PC-9 (cell line): ENCODE measurements around the gene ETS1. TPM values are rescaled to one million over a fixed set of nuclear protein-coding genes. Genes with fewer than 3 reads are reported as not detected.

ENCODE experiments used
- BruUV-seq: library from RNA; stranded (reverse); fragments of 400-500 nt; replicated peaks from 2 replicates; lab custom pipeline; 2021; lab: Mats Ljungman, UMichigan
- CTCF ChIA-PET: fragments of 300-600 bp; sonication (Branson Sonifier 250); formaldehyde crosslinking; loops from one replicate; lab custom pipeline; 2022; ENCODE audit warnings: antibody characterized with exemption; lab: Charles Lee
- POLR2A ChIA-PET: fragments of 300-600 bp; sonication (Branson Sonifier 250); formaldehyde crosslinking; loops from one replicate; lab custom pipeline; 2022; ENCODE audit warnings: antibody characterized with exemption; ENCODE audit not compliant: unreplicated experiment; lab: Charles Lee
- DNase-seq, 2 experiments: peaks; one replicate each; pipeline versions ENCODE4 v3.0.0 to v3.0.0-alpha.2; 2015 to 2022; ENCODE audit warnings: mixed read lengths in 1 of 2
- H2AFZ ChIP-seq: fragments of 200-600 bp; sonication (generic); 2 replicates; pipeline ENCODE4 v1.8.1; 2017; ENCODE audit warnings: antibody characterized with exemption
- H3F3A ChIP-seq: fragments of 200-600 bp; sonication (generic); 2 replicates; pipeline ENCODE4 v1.8.1; 2017; ENCODE audit warnings: antibody characterized with exemption, mild to moderate bottlenecking, low read depth; ENCODE audit not compliant: insufficient read depth
- H3K27ac ChIP-seq: fragments of 200-600 bp; sonication (generic); 2 replicates; pipeline ENCODE4 v1.6.1; 2016; ENCODE audit warnings: mixed run types
- H3K27me3 ChIP-seq: fragments of 200-600 bp; sonication (generic); 2 replicates; pipeline ENCODE4 v1.6.1; 2016; ENCODE audit warnings: low read depth, mixed run types; ENCODE audit not compliant: insufficient read depth
- H3K36me3 ChIP-seq: fragments of 200-600 bp; sonication (generic); 2 replicates; pipeline ENCODE4 v1.6.1; 2016; ENCODE audit warnings: low read depth, mixed run types
- H3K4me1 ChIP-seq: fragments of 200-600 bp; sonication (generic); replicated peaks from 2 replicates; pipeline ENCODE4 v1.6.1; 2016; ENCODE audit warnings: mixed run types; ENCODE audit not compliant: insufficient read depth
- H3K4me2 ChIP-seq: fragments of 200-600 bp; sonication (generic); 2 replicates; pipeline ENCODE4 v1.6.1; 2017; ENCODE audit warnings: mixed run types
- H3K4me3 ChIP-seq: fragments of 200-600 bp; sonication (generic); 2 replicates; pipeline ENCODE4 v1.6.1; 2016; ENCODE audit warnings: mixed run types
- H3K79me2 ChIP-seq: fragments of 200-600 bp; sonication (generic); 2 replicates; pipeline ENCODE4 v1.6.1; 2017; ENCODE audit warnings: low read depth, mixed run types
- H3K9me2 ChIP-seq: fragments of 200-600 bp; sonication (generic); 2 replicates; pipeline ENCODE4 v1.8.1; 2017; ENCODE audit warnings: mild to moderate bottlenecking; ENCODE audit not compliant: insufficient read depth
- H3K9me3 ChIP-seq: fragments of 200-600 bp; sonication (generic); 2 replicates; pipeline ENCODE4 v1.8.1; 2016; ENCODE audit warnings: low read depth; ENCODE audit not compliant: insufficient read depth
- H4K20me1 ChIP-seq: fragments of 200-600 bp; sonication (generic); 2 replicates; pipeline ENCODE4 v1.8.1; 2017; ENCODE audit not compliant: insufficient read depth
- EZH2 ChIP-seq: fragments of 200-600 bp; sonication (generic); IDR thresholded peaks from 2 replicates; pipeline ENCODE4 v1.8.0; 2017; ENCODE audit warnings: antibody characterized with exemption, low read depth
- intact Hi-C: fragments of 100-400 bp; cut with micrococcal nuclease; formaldehyde crosslinking; loops from one replicate; pipeline ENCODE4 v1.10.0; 2022; ENCODE audit not compliant: unreplicated experiment
- total RNA-seq: library from RNA; stranded (reverse); gene quantifications from 2 replicates; pipeline ENCODE4 v1.2.3, GENCODE V29; 2021
- TF ChIP-seq, protein P1 (sequence below): fragments of 200-600 bp; sonication (generic); conservative IDR thresholded peaks from 2 replicates; pipeline ENCODE4 v1.6.1; 2017; ENCODE audit warnings: mixed run types, antibody characterized with exemption, mild to moderate bottlenecking, moderate library complexity

ETS1 gene
- total RNA-seq, 1 experiment from 2014 or later: 23.3 TPM

DNA sequence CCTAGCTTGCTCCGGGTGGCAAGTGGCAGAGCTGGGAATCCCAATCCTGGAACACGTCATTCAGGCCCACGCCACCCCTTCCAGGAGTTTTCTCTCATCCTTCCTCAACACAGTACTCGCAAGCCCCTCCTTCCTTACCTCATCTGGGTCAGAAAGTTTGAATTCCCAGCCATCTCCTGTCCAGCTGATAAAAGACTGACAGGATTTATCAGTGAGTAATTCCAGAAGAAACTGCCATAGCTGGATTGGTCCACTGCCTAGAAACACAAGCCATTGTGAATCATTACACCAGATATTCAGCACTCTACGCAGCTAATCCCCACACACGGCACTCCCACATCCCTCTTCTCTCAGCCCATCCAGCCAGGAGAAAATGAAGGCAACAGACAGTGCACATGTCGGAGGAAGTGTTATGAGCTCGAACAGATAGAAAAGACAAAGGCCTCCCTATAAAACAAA, 124.0 kb downstream of the ETS1 start:
- Histone ChIP-seq H3K9me2 (no peaks in the 10 kb centered on the region), H3K79me2 (no peaks in the 10 kb centered on the region), H3K4me1 (peaks cover 13% of the 10 kb centered on the region), H2AFZ (no peak overlapping the region), H3K27me3 (no peaks in the 10 kb centered on the region), H3K36me3 (peaks cover 23% of the 10 kb centered on the region), H3F3A (peaks cover 5% of the 10 kb centered on the region; the same call in 1 of the 2 replicates), H3K9me3 (no peaks in the 10 kb centered on the region), H3K4me3 (no peak overlapping the region), H3K27ac (no peak overlapping the region), H3K4me2 (no peak overlapping the region), H4K20me1 (no peaks in the 10 kb centered on the region)
- ChIA-PET POLR2A (interaction anchor here (0.7 kb wide), 1 partner anchor 121 kb away, joined by 4 read pairs; no protein-coding TSS in a partner anchor), CTCF (no interaction called here)
- no TSS peak for BruUV-seq
- intact Hi-C loops: no loop called here
- DNase-seq: no peak
- no peak for TF ChIP-seq EZH2
- TF ChIP-seq, protein P1, sequence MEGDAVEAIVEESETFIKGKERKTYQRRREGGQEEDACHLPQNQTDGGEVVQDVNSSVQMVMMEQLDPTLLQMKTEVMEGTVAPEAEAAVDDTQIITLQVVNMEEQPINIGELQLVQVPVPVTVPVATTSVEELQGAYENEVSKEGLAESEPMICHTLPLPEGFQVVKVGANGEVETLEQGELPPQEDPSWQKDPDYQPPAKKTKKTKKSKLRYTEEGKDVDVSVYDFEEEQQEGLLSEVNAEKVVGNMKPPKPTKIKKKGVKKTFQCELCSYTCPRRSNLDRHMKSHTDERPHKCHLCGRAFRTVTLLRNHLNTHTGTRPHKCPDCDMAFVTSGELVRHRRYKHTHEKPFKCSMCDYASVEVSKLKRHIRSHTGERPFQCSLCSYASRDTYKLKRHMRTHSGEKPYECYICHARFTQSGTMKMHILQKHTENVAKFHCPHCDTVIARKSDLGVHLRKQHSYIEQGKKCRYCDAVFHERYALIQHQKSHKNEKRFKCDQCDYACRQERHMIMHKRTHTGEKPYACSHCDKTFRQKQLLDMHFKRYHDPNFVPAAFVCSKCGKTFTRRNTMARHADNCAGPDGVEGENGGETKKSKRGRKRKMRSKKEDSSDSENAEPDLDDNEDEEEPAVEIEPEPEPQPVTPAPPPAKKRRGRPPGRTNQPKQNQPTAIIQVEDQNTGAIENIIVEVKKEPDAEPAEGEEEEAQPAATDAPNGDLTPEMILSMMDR: no peak

DNA sequence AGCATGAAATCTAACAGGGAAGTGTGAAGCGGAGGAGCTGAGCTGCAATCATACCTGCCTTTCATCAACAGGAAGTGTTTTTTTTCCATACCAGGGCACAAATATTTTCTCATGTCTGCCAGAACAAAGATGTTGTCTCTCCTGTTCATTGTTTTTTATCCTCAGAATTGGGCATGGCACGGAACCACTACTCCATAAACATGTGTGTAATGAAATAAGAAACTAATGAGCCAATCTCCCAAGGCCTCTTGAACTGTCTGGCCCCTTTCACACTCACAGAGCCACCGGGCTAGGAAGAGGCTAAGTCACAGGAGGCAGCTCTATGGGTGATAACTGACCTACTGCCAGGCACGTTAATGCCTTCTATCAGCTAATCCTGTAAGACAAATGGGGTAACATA, 124.4 kb downstream of the ETS1 start:
- POLR2A ChIA-PET: interaction anchor here (0.5 to 0.7 kb wide), 2 partner anchors 121 to 1128 kb away, joined by 4 to 10 read pairs; no protein-coding TSS in a partner anchor
- H3K27me3 ChIP-seq: no peaks in the 10 kb centered on the region
- TF ChIP-seq EZH2: no peak
- TF ChIP-seq, protein P1: no peak
- H3K36me3 ChIP-seq: peaks cover 24% of the 10 kb centered on the region
- peaks cover under 1% of the 10 kb centered on the region; the same call in 1 of the 2 replicates for H3F3A ChIP-seq
- no peak overlapping the region for H3K27ac ChIP-seq
- peaks cover 8% of the 10 kb centered on the region for H3K4me1 ChIP-seq
- no peak for DNase-seq
- H4K20me1 ChIP-seq: no peaks in the 10 kb centered on the region
- BruUV-seq: no TSS peak
- no peaks in the 10 kb centered on the region for H3K9me3 ChIP-seq
- CTCF ChIA-PET: no interaction called here
- H3K4me2 ChIP-seq: no peak overlapping the region
- intact Hi-C loops: no loop called here
- H3K4me3 ChIP-seq: no peak overlapping the region
- no peaks in the 10 kb centered on the region for H3K9me2 ChIP-seq
- H2AFZ ChIP-seq: no peak overlapping the region
- H3K79me2 ChIP-seq: no peaks in the 10 kb centered on the region

DNA sequence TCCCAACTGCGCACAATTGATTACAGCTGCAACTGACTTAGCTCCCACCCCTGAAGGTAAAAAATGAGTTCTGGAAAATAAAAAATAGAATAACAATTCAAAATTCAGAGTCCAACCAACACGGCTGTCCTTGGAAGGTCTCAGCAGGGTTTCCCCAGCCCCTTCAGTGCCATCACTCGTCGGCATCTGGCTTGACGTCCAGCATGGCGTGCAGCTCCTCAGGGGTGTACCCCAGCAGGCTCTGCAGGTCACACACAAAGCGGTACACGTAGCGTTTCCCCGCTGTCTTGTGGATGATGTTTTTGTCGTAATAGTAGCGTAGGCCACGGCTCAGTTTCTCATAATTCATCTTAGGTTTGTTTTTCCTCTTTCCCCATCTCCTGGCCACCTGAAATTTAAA, 125.2 kb downstream of the ETS1 start:
- Histone ChIP-seq H3K27ac (no peak overlapping the region), H3K9me3 (no peaks in the 10 kb centered on the region), H3K36me3 (peaks cover 24% of the 10 kb centered on the region), H3K4me3 (no peak overlapping the region), H2AFZ (no peak overlapping the region), H4K20me1 (no peaks in the 10 kb centered on the region), H3K27me3 (no peaks in the 10 kb centered on the region), H3K4me1 (peaks cover under 1% of the 10 kb centered on the region; the same call in 1 of the 2 replicates), H3K79me2 (no peaks in the 10 kb centered on the region), H3F3A (no peaks in the 10 kb centered on the region), H3K9me2 (no peaks in the 10 kb centered on the region), H3K4me2 (no peak overlapping the region)
- ChIA-PET CTCF (no interaction called here), POLR2A (no interaction called here)
- no TSS peak for BruUV-seq
- TF ChIP-seq, protein P1: no peak
- TF ChIP-seq EZH2: no peak
- intact Hi-C loops: no loop called here
- DNase-seq: no peak
